Measurements from ENCODE around the gene MEGF8.

The MEGF8 gene

GRCh38 chr19:42280815-42281145, 44.7 kb upstream of the MEGF8 start:
- peak overlapping the region; percentile 89 to 99 for H3K18ac ChIP-seq (ENCODE audit: low read depth in 1 of 2, low read length in 2 of 2)
- 0% methylated on average over 18 of the region's 20 CpGs for WGBS
- no peaks in the 10 kb centered on the region for H3K9me3 ChIP-seq (ENCODE audit: control insufficient read depth, low read length)
- H3K36me3 ChIP-seq (ENCODE audit: control insufficient read depth in 1 of 2, insufficient read depth in 2 of 2, low read depth in 1 of 2, low read length in 2 of 2) = peaks cover 18 to 22% of the 10 kb centered on the region in 2 experiments
- peak overlapping the region; percentile 78 for H2BK15ac ChIP-seq (ENCODE audit: low read depth, poor library complexity, severe bottlenecking)
- H3K4me3 ChIP-seq (ENCODE audit: insufficient read depth in 1 of 2, low read depth in 1 of 2, low read length in 2 of 2) = peak overlapping the region; percentile 69 to 86
- peak overlapping the region; percentile 57 for H3K27ac ChIP-seq (ENCODE audit: low read length, poor library complexity, severe bottlenecking)
- no peak overlapping the region for H3K23ac ChIP-seq (ENCODE audit: low read length in 2 of 2)
- H3K4me1 ChIP-seq (ENCODE audit: control insufficient read depth, insufficient read depth, low read depth, low read length) = peaks cover 69% of the 10 kb centered on the region
- H2AFZ ChIP-seq (ENCODE audit: low read depth, low read length) = no peak overlapping the region
- peak; percentile 81 for DNase-seq
- H3K4me2 ChIP-seq (ENCODE audit: low read length, poor library complexity, severe bottlenecking) = peak overlapping the region; percentile 85
- peaks cover 1% of the 10 kb centered on the region for H3K79me1 ChIP-seq (replicated peaks; ENCODE audit: low read length, poor library complexity, severe bottlenecking)
- peak overlapping the region; percentile 98 for H2BK120ac ChIP-seq (ENCODE audit: low read depth, low read length)
- no peaks in the 10 kb centered on the region for H3K27me3 ChIP-seq (ENCODE audit: control insufficient read depth in 1 of 2, insufficient read depth in 1 of 2, low read length in 2 of 2)
- H4K91ac ChIP-seq (ENCODE audit: low read length) = peak overlapping the region; percentile 91
- peak overlapping the region; percentile 79 for H3K9ac ChIP-seq (ENCODE audit: low read length)
- peak overlapping the region; percentile 80 for H2BK5ac ChIP-seq (ENCODE audit: low read depth, low read length, poor library complexity, severe bottlenecking)
- peak overlapping the region; percentile 76 to 80 for H3K4ac ChIP-seq (ENCODE audit: low read depth in 1 of 2, low read length in 2 of 2)
- H4K8ac ChIP-seq (ENCODE audit: low read length) = peak overlapping the region; percentile 92
- no peak overlapping the region for H2AK5ac ChIP-seq (ENCODE audit: low read length, severe bottlenecking)
- H2BK12ac ChIP-seq (ENCODE audit: low read length in 2 of 2) = peak overlapping the region in 1 of 2 experiments; percentile 45
- H3K14ac ChIP-seq (ENCODE audit: low read length in 2 of 2) = no peak overlapping the region

GRCh38 chr19:42281146-42281826, 44.1 kb upstream of the MEGF8 start:
- peak overlapping the region; percentile 63 for H2AK5ac ChIP-seq (ENCODE audit: low read length, severe bottlenecking)
- H3K27ac ChIP-seq (ENCODE audit: low read length, poor library complexity, severe bottlenecking) = peak overlapping the region; percentile 87
- peak overlapping the region; percentile 68 for H2BK15ac ChIP-seq (ENCODE audit: low read depth, poor library complexity, severe bottlenecking)
- no peak for DNase-seq
- H2BK120ac ChIP-seq (ENCODE audit: low read depth, low read length) = peak overlapping the region; percentile 98
- no peak overlapping the region for H2AFZ ChIP-seq (ENCODE audit: low read depth, low read length)
- H2BK12ac ChIP-seq (ENCODE audit: low read length in 2 of 2) = peak overlapping the region; percentile 38 to 67
- peak overlapping the region; percentile 26 to 69 for H3K4me3 ChIP-seq (ENCODE audit: insufficient read depth in 1 of 2, low read depth in 1 of 2, low read length in 2 of 2)
- no peaks in the 10 kb centered on the region for H3K27me3 ChIP-seq (ENCODE audit: control insufficient read depth in 1 of 2, insufficient read depth in 1 of 2, low read length in 2 of 2)
- peak overlapping the region; percentile 94 to 99 for H3K4ac ChIP-seq (ENCODE audit: low read depth in 1 of 2, low read length in 2 of 2)
- H3K79me1 ChIP-seq (replicated peaks; ENCODE audit: low read length, poor library complexity, severe bottlenecking) = peaks cover 6% of the 10 kb centered on the region
- peaks cover 71% of the 10 kb centered on the region for H3K4me1 ChIP-seq (ENCODE audit: control insufficient read depth, insufficient read depth, low read depth, low read length)
- peak overlapping the region; percentile 87 for H4K8ac ChIP-seq (ENCODE audit: low read length)
- peak overlapping the region in 1 of 2 experiments; percentile 89 for H3K23ac ChIP-seq (ENCODE audit: low read length in 2 of 2)
- H3K9me3 ChIP-seq (ENCODE audit: control insufficient read depth, low read length) = no peaks in the 10 kb centered on the region
- H3K14ac ChIP-seq (ENCODE audit: low read length in 2 of 2) = peak overlapping the region in 1 of 2 experiments; percentile 89
- H4K91ac ChIP-seq (ENCODE audit: low read length) = peak overlapping the region; percentile 91
- H2BK5ac ChIP-seq (ENCODE audit: low read depth, low read length, poor library complexity, severe bottlenecking) = peak overlapping the region; percentile 67
- WGBS = 3% methylated on average over 23 of the region's 25 CpGs
- H3K4me2 ChIP-seq (ENCODE audit: low read length, poor library complexity, severe bottlenecking) = peak overlapping the region; percentile 85
- H3K9ac ChIP-seq (ENCODE audit: low read length) = peak overlapping the region; percentile 79
- peaks cover 13 to 24% of the 10 kb centered on the region in 2 experiments for H3K36me3 ChIP-seq (ENCODE audit: control insufficient read depth in 1 of 2, insufficient read depth in 2 of 2, low read depth in 1 of 2, low read length in 2 of 2)
- peak overlapping the region; percentile 84 to 99 for H3K18ac ChIP-seq (ENCODE audit: low read depth in 1 of 2, low read length in 2 of 2)

- H3K9me3 ChIP-seq (ENCODE audit: control insufficient read depth, low read length) = no peaks in the 10 kb centered on the region
- no peaks in the 10 kb centered on the region for H3K27me3 ChIP-seq (ENCODE audit: control insufficient read depth in 1 of 2, insufficient read depth in 1 of 2, low read length in 2 of 2)
- peak overlapping the region; percentile 85 for H3K4me2 ChIP-seq (ENCODE audit: low read length, poor library complexity, severe bottlenecking)
- H2BK15ac ChIP-seq (ENCODE audit: low read depth, poor library complexity, severe bottlenecking) = peak overlapping the region; percentile 82
- peak overlapping the region; percentile 84 to 99 for H3K18ac ChIP-seq (ENCODE audit: low read depth in 1 of 2, low read length in 2 of 2)
- H3K4ac ChIP-seq (ENCODE audit: low read depth in 1 of 2, low read length in 2 of 2) = peak overlapping the region; percentile 94 to 99
- no peak overlapping the region for H2AFZ ChIP-seq (ENCODE audit: low read depth, low read length)
- H2BK12ac ChIP-seq (ENCODE audit: low read length in 2 of 2) = peak overlapping the region; percentile 67 to 71
- DNase-seq = peak; percentile 85
- H3K4me1 ChIP-seq (ENCODE audit: control insufficient read depth, insufficient read depth, low read depth, low read length) = peaks cover 71% of the 10 kb centered on the region
- peak overlapping the region in 1 of 2 experiments; percentile 16 for H3K23ac ChIP-seq (ENCODE audit: low read length in 2 of 2)
- peak overlapping the region; percentile 87 for H3K27ac ChIP-seq (ENCODE audit: low read length, poor library complexity, severe bottlenecking)
- peak overlapping the region in 1 of 2 experiments; percentile 69 for H3K4me3 ChIP-seq (ENCODE audit: insufficient read depth in 1 of 2, low read depth in 1 of 2, low read length in 2 of 2)
- peaks cover 10 to 23% of the 10 kb centered on the region in 2 experiments for H3K36me3 ChIP-seq (ENCODE audit: control insufficient read depth in 1 of 2, insufficient read depth in 2 of 2, low read depth in 1 of 2, low read length in 2 of 2)
- WGBS = 19% methylated on average over 5 of the region's 7 CpGs
- peak overlapping the region; percentile 91 for H4K91ac ChIP-seq (ENCODE audit: low read length)
- H3K14ac ChIP-seq (ENCODE audit: low read length in 2 of 2) = peak overlapping the region in 1 of 2 experiments; percentile 38
- H2AK5ac ChIP-seq (ENCODE audit: low read length, severe bottlenecking) = peak overlapping the region; percentile 63
- H2BK120ac ChIP-seq (ENCODE audit: low read depth, low read length) = peak overlapping the region; percentile 98
- peak overlapping the region; percentile 79 for H3K9ac ChIP-seq (ENCODE audit: low read length)
- no peak overlapping the region for H2BK5ac ChIP-seq (ENCODE audit: low read depth, low read length, poor library complexity, severe bottlenecking)
- peaks cover 8% of the 10 kb centered on the region for H3K79me1 ChIP-seq (replicated peaks; ENCODE audit: low read length, poor library complexity, severe bottlenecking)
- peak overlapping the region; percentile 87 for H4K8ac ChIP-seq (ENCODE audit: low read length)
Observed at GRCh38 chr19:42281827-42282762, 43.3 kb upstream of the MEGF8 start.

GRCh38 chr19:42282819-42283187, 42.6 kb upstream of the MEGF8 start:
- peak overlapping the region; percentile 37 to 99 for H3K4ac ChIP-seq (ENCODE audit: low read depth in 1 of 2, low read length in 2 of 2)
- no peak overlapping the region for H2BK120ac ChIP-seq (ENCODE audit: low read depth, low read length)
- H3K4me3 ChIP-seq (ENCODE audit: insufficient read depth in 1 of 2, low read depth in 1 of 2, low read length in 2 of 2) = peak overlapping the region in 1 of 2 experiments; percentile 72
- H3K4me2 ChIP-seq (ENCODE audit: low read length, poor library complexity, severe bottlenecking) = no peak overlapping the region
- H3K18ac ChIP-seq (ENCODE audit: low read depth in 1 of 2, low read length in 2 of 2) = peak overlapping the region; percentile 40 to 99
- H2AFZ ChIP-seq (ENCODE audit: low read depth, low read length) = no peak overlapping the region
- 47% methylated on average over 4 of the region's 4 CpGs for WGBS
- peak overlapping the region; percentile 60 to 91 for H2BK12ac ChIP-seq (ENCODE audit: low read length in 2 of 2)
- H3K79me1 ChIP-seq (replicated peaks; ENCODE audit: low read length, poor library complexity, severe bottlenecking) = peaks cover 12% of the 10 kb centered on the region
- peak overlapping the region; percentile 87 for H3K27ac ChIP-seq (ENCODE audit: low read length, poor library complexity, severe bottlenecking)
- H3K9me3 ChIP-seq (ENCODE audit: control insufficient read depth, low read length) = no peaks in the 10 kb centered on the region
- H3K27me3 ChIP-seq (ENCODE audit: control insufficient read depth in 1 of 2, insufficient read depth in 1 of 2, low read length in 2 of 2) = no peaks in the 10 kb centered on the region
- peaks cover 65% of the 10 kb centered on the region for H3K4me1 ChIP-seq (ENCODE audit: control insufficient read depth, insufficient read depth, low read depth, low read length)
- H3K9ac ChIP-seq (ENCODE audit: low read length) = peak overlapping the region; percentile 79
- DNase-seq = no peak
- H4K91ac ChIP-seq (ENCODE audit: low read length) = peak overlapping the region; percentile 96
- H3K23ac ChIP-seq (ENCODE audit: low read length in 2 of 2) = no peak overlapping the region
- peaks cover 12 to 30% of the 10 kb centered on the region in 2 experiments for H3K36me3 ChIP-seq (ENCODE audit: control insufficient read depth in 1 of 2, insufficient read depth in 2 of 2, low read depth in 1 of 2, low read length in 2 of 2)
- peak overlapping the region; percentile 59 for H4K8ac ChIP-seq (ENCODE audit: low read length)
- H2BK15ac ChIP-seq (ENCODE audit: low read depth, poor library complexity, severe bottlenecking) = no peak overlapping the region
- H2BK5ac ChIP-seq (ENCODE audit: low read depth, low read length, poor library complexity, severe bottlenecking) = no peak overlapping the region
- no peak overlapping the region for H2AK5ac ChIP-seq (ENCODE audit: low read length, severe bottlenecking)
- peak overlapping the region in 1 of 2 experiments; percentile 99 for H3K14ac ChIP-seq (ENCODE audit: low read length in 2 of 2)
